T-cell (primary cell): Measurements from ENCODE around the gene DOCK9. TPM values are rescaled to one million over a fixed set of nuclear protein-coding genes. Genes with fewer than 3 reads are reported as not detected.

Experiments used
- ATAC-seq, 4 experiments: fragments of 200-7000 bp in 3 of 4; fragments of 150-1000 bp in 1 of 4; cut with Tn5 transposase; replicated peaks in 1 of 4; 1 replicate in 3 of 4; 2 replicates in 1 of 4; pipeline ENCODE4 v1.10.0; 2021; ENCODE audit warnings: moderate library complexity in 3 of 4, mild to moderate bottlenecking in 2 of 4, moderate number of reproducible peaks in 1 of 4
- CTCF ChIA-PET, 2 donors: fragments of 300-600 bp; sonication (Branson Sonifier 250); formaldehyde crosslinking; loops; one replicate each; lab custom pipeline; 2022; ENCODE audit warnings: antibody characterized with exemption in 2 of 2; lab: Charles Lee
- POLR2A ChIA-PET, 2 donors: fragments of 300-600 bp; sonication (Branson Sonifier 250); formaldehyde crosslinking; loops; one replicate each; lab custom pipeline; 2022; ENCODE audit warnings: antibody characterized with exemption in 2 of 2; lab: Charles Lee
- DNase-seq, 35 experiments: peaks; one replicate each; pipeline versions ENCODE4 v3.0.0 to v3.0.0-alpha.2; 2013 to 2023
- H3K27ac ChIP-seq: one replicate; pipeline ENCODE4 v1.5.1; 2013; ENCODE audit warnings: low read length
- H3K27me3 ChIP-seq, 2 experiments: replicated peaks in 1 of 2; 1 replicate in 1 of 2; 2 replicates in 1 of 2; pipeline versions ENCODE4 v1.6.1 to v1.7.0; 2013; ENCODE audit warnings: low read length in 1 of 2, mixed read lengths in 1 of 2; ENCODE audit not compliant: control insufficient read depth in 2 of 2, insufficient read depth in 2 of 2; ENCODE audit errors: extremely low read depth in 1 of 2
- H3K36me3 ChIP-seq, 2 donors: 1 replicate in 1 of 2; 2 replicates in 1 of 2; pipeline versions ENCODE4 v1.6.1 to v1.7.0; 2013; ENCODE audit warnings: low read length in 1 of 2; ENCODE audit not compliant: control insufficient read depth in 2 of 2, insufficient read depth in 1 of 2; ENCODE audit errors: extremely low read depth in 1 of 2
- H3K4me1 ChIP-seq, 2 experiments: 1 replicate in 1 of 2; 2 replicates in 1 of 2; pipeline versions ENCODE4 v1.6.1 to v1.7.0; 2013; ENCODE audit warnings: low read length in 2 of 2, mixed read lengths in 1 of 2; ENCODE audit not compliant: insufficient read depth in 2 of 2, control insufficient read depth in 1 of 2; ENCODE audit errors: extremely low read depth in 1 of 2
- H3K4me3 ChIP-seq, 2 donors: 1 replicate in 1 of 2; 2 replicates in 1 of 2; pipeline versions ENCODE4 v1.5.1 to v1.7.0; 2013; ENCODE audit warnings: mild to moderate bottlenecking in 2 of 2, low read length in 1 of 2, moderate library complexity in 1 of 2; ENCODE audit not compliant: control insufficient read depth in 1 of 2; ENCODE audit errors: extremely low read depth in 1 of 2
- H3K9me3 ChIP-seq: 2 replicates; pipeline ENCODE4 v1.7.0; 2013
- H3K27ac Mint-ChIP-seq, 2 donors: one replicate each; pipeline ENCODE4 v1.8.0; 2020 to 2021; ENCODE audit warnings: mild to moderate bottlenecking in 2 of 2, mixed read lengths in 2 of 2
- H3K27me3 Mint-ChIP-seq, 2 donors: one replicate each; pipeline ENCODE4 v1.8.0; 2021 to 2022; ENCODE audit warnings: mixed read lengths in 2 of 2
- H3K36me3 Mint-ChIP-seq: one replicate; pipeline ENCODE4 v1.8.0; 2021; ENCODE audit warnings: mixed read lengths
- H3K4me1 Mint-ChIP-seq, 3 donors: one replicate each; pipeline ENCODE4 v1.8.0; 2020 to 2022; ENCODE audit warnings: mixed read lengths in 3 of 3, mild to moderate bottlenecking in 1 of 3
- H3K4me3 Mint-ChIP-seq, 3 donors: one replicate each; pipeline ENCODE4 v1.8.0; 2020 to 2022; ENCODE audit warnings: mild to moderate bottlenecking in 3 of 3, mixed read lengths in 3 of 3, moderate library complexity in 3 of 3
- H3K9me3 Mint-ChIP-seq, 3 donors: one replicate each; pipeline ENCODE4 v1.8.0; 2020 to 2022; ENCODE audit warnings: mixed read lengths in 3 of 3
- WGBS: methylation state at CpG from one replicate; pipeline ENCODE4 v1.1.5; 2013; ENCODE audit warnings: missing lambda C conversion rate; ENCODE audit not compliant: insufficient coverage; 5-methylcytosine and 5-hydroxymethylcytosine counted together
- total RNA-seq, 35 experiments: library from RNA in 6 of 35; stranded (reverse) in 6 of 35; fragments of 120-200 nt in 1 of 35; gene quantifications; one replicate each; pipeline versions ENCODE4 v1.2.1 to v1.2.4 and lab custom pipeline; 2013 to 2026

DOCK9 gene
- total RNA-seq, 5 donors from 2014 or later (not counting 1 experiment from before 2014, with no cell fraction given) = 96.2 to 170 (median 162) TPM

- peaks cover 44% of the 10 kb centered on the region for H3K36me3 Mint-ChIP-seq
- no peaks in the 10 kb centered on the region for H3K4me1 ChIP-seq
- H3K9me3 Mint-ChIP-seq = no peaks in the 10 kb centered on the region
- no peaks in the 10 kb centered on the region for H3K9me3 ChIP-seq
- no peak overlapping the region for H3K4me3 ChIP-seq
- H3K27ac Mint-ChIP-seq = no peak overlapping the region
- POLR2A ChIA-PET = no interaction called here
- H3K27ac ChIP-seq = no peak overlapping the region
- ATAC-seq (no peak), DNase-seq (no peak)
- H3K4me1 Mint-ChIP-seq = peaks cover 28 to 36% (median 34%) of the 10 kb centered on the region in 3 donors
- H3K27me3 ChIP-seq = no peaks in the 10 kb centered on the region
- CTCF ChIA-PET = interaction anchor here in 1 of 2 donors (0.6 to 1.0 kb wide), 4 partner anchors 49 to 320 kb away, joined by 3 to 6 read pairs (median 4); no protein-coding TSS in a partner anchor
- H3K4me3 Mint-ChIP-seq = no peak overlapping the region
- H3K27me3 Mint-ChIP-seq = no peaks in the 10 kb centered on the region
- WGBS = 100% methylated on average over 3 of the region's 4 CpGs
- peaks cover 0 to 5% of the 10 kb centered on the region in 2 donors for H3K36me3 ChIP-seq
Observed at GRCh38 chr13:98954313-98954712, 23.6 kb downstream of the DOCK9 start.

GRCh38 chr13:98951266-98951665, 26.6 kb downstream of the DOCK9 start:
- Mint-ChIP-seq H3K36me3 (peaks cover 44% of the 10 kb centered on the region), H3K4me3 (no peak overlapping the region), H3K9me3 (no peaks in the 10 kb centered on the region), H3K27ac (no peak overlapping the region), H3K27me3 (no peaks in the 10 kb centered on the region), H3K4me1 (peaks cover 49 to 54% (median 50%) of the 10 kb centered on the region in 3 donors)
- Histone ChIP-seq H3K27ac (no peak overlapping the region), H3K27me3 (no peaks in the 10 kb centered on the region), H3K9me3 (no peaks in the 10 kb centered on the region), H3K4me1 (peaks cover 0 to 6% of the 10 kb centered on the region in 2 experiments), H3K36me3 (peaks cover 0 to 5% of the 10 kb centered on the region in 2 donors), H3K4me3 (no peak overlapping the region)
- no peak for ATAC-seq
- DNase-seq = no peak
- WGBS = 78% methylated on average over 1 of the region's 6 CpGs
- ChIA-PET CTCF (interaction anchor here in 1 of 2 donors (0.7 kb wide), 1 partner anchor 38 kb away, joined by 4 read pairs; no protein-coding TSS in a partner anchor), POLR2A (no interaction called here)

GRCh38 chr13:98950705-98951104, 27.2 kb downstream of the DOCK9 start:
- Histone ChIP-seq H3K27me3 (no peaks in the 10 kb centered on the region), H3K4me1 (peaks cover 0 to 6% of the 10 kb centered on the region in 2 experiments), H3K4me3 (no peak overlapping the region), H3K9me3 (no peaks in the 10 kb centered on the region), H3K27ac (no peak overlapping the region), H3K36me3 (peaks cover 0 to 5% of the 10 kb centered on the region in 2 donors)
- CTCF ChIA-PET = interaction anchor here in 1 of 2 donors (0.6 kb wide), 1 partner anchor 154 kb away, joined by 4 read pairs; no protein-coding TSS in a partner anchor
- H3K27me3 Mint-ChIP-seq = no peaks in the 10 kb centered on the region
- peaks cover 46% of the 10 kb centered on the region for H3K36me3 Mint-ChIP-seq
- 90% methylated on average over 3 of the region's 7 CpGs for WGBS
- DNase-seq = no peak
- no peak for ATAC-seq
- H3K4me3 Mint-ChIP-seq = no peak overlapping the region
- peaks cover 51 to 58% (median 52%) of the 10 kb centered on the region in 3 donors for H3K4me1 Mint-ChIP-seq
- no peaks in the 10 kb centered on the region for H3K9me3 Mint-ChIP-seq
- POLR2A ChIA-PET = no interaction called here
- H3K27ac Mint-ChIP-seq = no peak overlapping the region

GRCh38 chr13:98947925-98948324, 29.9 kb downstream of the DOCK9 start:
- H3K27ac Mint-ChIP-seq = no peak overlapping the region
- peaks cover 32% of the 10 kb centered on the region for H3K36me3 Mint-ChIP-seq
- H3K9me3 Mint-ChIP-seq = no peaks in the 10 kb centered on the region
- WGBS = no CpG with 5 or more reads among the region's 1 CpG
- ATAC-seq (no peak), DNase-seq (no peak)
- peaks cover 54 to 58% (median 55%) of the 10 kb centered on the region in 3 donors for H3K4me1 Mint-ChIP-seq
- CTCF ChIA-PET = interaction anchor here in 1 of 2 donors (0.7 kb wide), 1 partner anchor 10 kb away, joined by 5 read pairs; no protein-coding TSS in a partner anchor
- H3K27ac ChIP-seq = no peak overlapping the region
- H3K9me3 ChIP-seq = no peaks in the 10 kb centered on the region
- no peaks in the 10 kb centered on the region for H3K27me3 ChIP-seq
- POLR2A ChIA-PET = no interaction called here
- no peaks in the 10 kb centered on the region for H3K27me3 Mint-ChIP-seq
- no peak overlapping the region for H3K4me3 Mint-ChIP-seq
- no peak overlapping the region for H3K4me3 ChIP-seq
- peaks cover 0 to 6% of the 10 kb centered on the region in 2 experiments for H3K4me1 ChIP-seq
- H3K36me3 ChIP-seq = no peaks in the 10 kb centered on the region

- CTCF ChIA-PET = interaction anchor here in 1 of 2 donors (0.5 kb wide), 1 partner anchor 1058 kb away, joined by 8 read pairs; no protein-coding TSS in a partner anchor
- no peak overlapping the region for H3K27ac Mint-ChIP-seq
- no peaks in the 10 kb centered on the region for H3K9me3 Mint-ChIP-seq
- WGBS = 100% methylated on average over 6 of the region's 9 CpGs
- H3K4me3 Mint-ChIP-seq = no peak overlapping the region
- H3K27me3 Mint-ChIP-seq = no peaks in the 10 kb centered on the region
- Histone ChIP-seq H3K27me3 (no peaks in the 10 kb centered on the region), H3K27ac (no peak overlapping the region), H3K36me3 (no peaks in the 10 kb centered on the region), H3K4me1 (peaks cover 0 to 6% of the 10 kb centered on the region in 2 experiments), H3K9me3 (no peaks in the 10 kb centered on the region), H3K4me3 (no peak overlapping the region)
- peaks cover 22% of the 10 kb centered on the region for H3K36me3 Mint-ChIP-seq
- DNase-seq (no peak), ATAC-seq (no peak)
- peaks cover 50 to 59% (median 59%) of the 10 kb centered on the region in 3 donors for H3K4me1 Mint-ChIP-seq
- POLR2A ChIA-PET = no interaction called here
Observed at GRCh38 chr13:98945863-98946605, 31.8 kb downstream of the DOCK9 start.

GRCh38 chr13:98944336-98944735, 33.5 kb downstream of the DOCK9 start:
- no peak overlapping the region for H3K27ac Mint-ChIP-seq
- 100% methylated on average over 2 of the region's 5 CpGs for WGBS
- POLR2A ChIA-PET = interaction anchor here in 1 of 2 donors (0.7 kb wide), 1 partner anchor 38 kb away, joined by 3 read pairs; no protein-coding TSS in a partner anchor

More at GRCh38 chr13:98944336-98944735, 33.5 kb downstream of the DOCK9 start:
- Mint-ChIP-seq H3K36me3 (peaks cover 11% of the 10 kb centered on the region), H3K4me3 (no peak overlapping the region), H3K4me1 (peaks cover 53 to 62% (median 61%) of the 10 kb centered on the region in 3 donors), H3K9me3 (no peaks in the 10 kb centered on the region), H3K27me3 (no peaks in the 10 kb centered on the region)
- Histone ChIP-seq H3K9me3 (no peaks in the 10 kb centered on the region), H3K4me1 (peaks cover 0 to 6% of the 10 kb centered on the region in 2 experiments), H3K27me3 (no peaks in the 10 kb centered on the region), H3K4me3 (no peak overlapping the region), H3K36me3 (no peaks in the 10 kb centered on the region), H3K27ac (no peak overlapping the region)
- CTCF ChIA-PET = interaction anchor here in 1 of 2 donors (0.7 kb wide), 1 partner anchor 147 kb away, joined by 5 read pairs; no protein-coding TSS in a partner anchor
- ATAC-seq (no peak), DNase-seq (no peak)
